ENCODE measurements around the gene FGF8. TPM values are rescaled to one million over a fixed set of nuclear protein-coding genes. Genes with fewer than 3 reads are reported as not detected.
"Not testable (repeated sequence)": the region's sequence is repeated elsewhere in the genome, so short reads cannot be mapped to it uniquely, and the experiment has no call there.

The FGF8 gene
- total RNA-seq, 1 donor from 2014 or later = not detected

DNA sequence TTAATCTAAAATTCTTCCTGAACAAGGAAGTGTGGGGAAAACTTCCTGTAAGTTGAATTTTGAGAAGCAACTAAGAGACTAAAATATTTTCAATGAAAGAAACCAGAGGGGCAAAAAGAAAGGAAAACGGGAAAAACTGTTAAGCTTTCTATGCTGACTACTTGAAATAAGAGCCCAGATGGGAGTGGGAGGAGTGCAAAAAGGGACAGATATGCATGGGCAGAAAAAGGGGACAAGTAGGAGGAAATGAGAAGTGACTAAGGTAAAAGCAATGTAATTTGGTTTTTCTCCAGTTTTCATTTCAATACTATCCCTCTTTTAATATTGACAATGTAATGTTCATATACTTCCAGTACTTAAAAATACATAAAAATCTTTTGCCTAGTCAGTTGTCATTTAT lies 31.2 kb upstream of the FGF8 start:
- intact Hi-C loops (cut with DNase I) = no loop called here

DNA sequence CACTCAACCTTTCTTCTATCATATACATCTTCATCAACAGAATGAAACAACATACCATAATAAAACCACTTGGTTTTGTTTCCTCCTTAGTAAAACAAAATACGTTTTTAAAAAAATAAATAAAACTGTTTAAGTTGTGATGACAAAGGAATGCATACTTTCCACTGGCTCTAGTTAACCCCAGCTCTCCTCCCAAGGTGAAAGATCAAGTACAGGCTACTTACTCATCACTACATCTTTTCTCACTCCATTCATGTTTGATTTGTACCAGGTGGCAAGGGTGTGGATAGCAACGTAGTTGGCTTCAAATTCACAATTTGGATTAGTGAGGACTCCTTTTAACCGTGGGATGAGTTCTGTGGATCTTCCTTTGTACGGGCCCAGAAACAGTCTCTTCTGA lies 27.6 kb upstream of the FGF8 start:
- H3K36me3 ChIP-seq = peaks cover 0 to 85% of the 10 kb centered on the region in 2 donors
- H3K4me1 ChIP-seq = peaks cover 4% of the 10 kb centered on the region
- intact Hi-C loops (cut with DNase I) = no loop called here
- no peak overlapping the region for H3K4me3 ChIP-seq
- no peak for DNase-seq (ENCODE audit: extremely low spot score in 2 of 2)
- TF ChIP-seq POLR2AphosphoS5 (IDR thresholded peaks at IDR 0.05; ENCODE audit: insufficient read depth in 1 of 2, low read depth in 1 of 2) (no peak), POLR2A (IDR thresholded peaks at IDR 0.05) (no peak)
- TF ChIP-seq, protein P1, sequence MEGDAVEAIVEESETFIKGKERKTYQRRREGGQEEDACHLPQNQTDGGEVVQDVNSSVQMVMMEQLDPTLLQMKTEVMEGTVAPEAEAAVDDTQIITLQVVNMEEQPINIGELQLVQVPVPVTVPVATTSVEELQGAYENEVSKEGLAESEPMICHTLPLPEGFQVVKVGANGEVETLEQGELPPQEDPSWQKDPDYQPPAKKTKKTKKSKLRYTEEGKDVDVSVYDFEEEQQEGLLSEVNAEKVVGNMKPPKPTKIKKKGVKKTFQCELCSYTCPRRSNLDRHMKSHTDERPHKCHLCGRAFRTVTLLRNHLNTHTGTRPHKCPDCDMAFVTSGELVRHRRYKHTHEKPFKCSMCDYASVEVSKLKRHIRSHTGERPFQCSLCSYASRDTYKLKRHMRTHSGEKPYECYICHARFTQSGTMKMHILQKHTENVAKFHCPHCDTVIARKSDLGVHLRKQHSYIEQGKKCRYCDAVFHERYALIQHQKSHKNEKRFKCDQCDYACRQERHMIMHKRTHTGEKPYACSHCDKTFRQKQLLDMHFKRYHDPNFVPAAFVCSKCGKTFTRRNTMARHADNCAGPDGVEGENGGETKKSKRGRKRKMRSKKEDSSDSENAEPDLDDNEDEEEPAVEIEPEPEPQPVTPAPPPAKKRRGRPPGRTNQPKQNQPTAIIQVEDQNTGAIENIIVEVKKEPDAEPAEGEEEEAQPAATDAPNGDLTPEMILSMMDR (IDR thresholded peaks at IDR 0.05) = no peak
- no peak overlapping the region for H3K27ac ChIP-seq
- no peaks in the 10 kb centered on the region for H3K9me3 ChIP-seq
- H3K27me3 ChIP-seq = no peaks in the 10 kb centered on the region

More for the DNA sequence above, 31.2 kb upstream of the FGF8 start:
- DNase-seq (ENCODE audit: extremely low spot score in 2 of 2) = no peak
- no peak for TF ChIP-seq POLR2AphosphoS5 (IDR thresholded peaks at IDR 0.05; ENCODE audit: insufficient read depth in 1 of 2, low read depth in 1 of 2)
- TF ChIP-seq POLR2A (IDR thresholded peaks at IDR 0.05) = no peak
- Histone ChIP-seq H3K27ac (no peak overlapping the region), H3K9me3 (no peaks in the 10 kb centered on the region), H3K4me1 (peaks cover 14% of the 10 kb centered on the region), H3K4me3 (no peak overlapping the region), H3K27me3 (no peaks in the 10 kb centered on the region), H3K36me3 (peaks cover 0 to 76% of the 10 kb centered on the region in 2 donors)

DNA sequence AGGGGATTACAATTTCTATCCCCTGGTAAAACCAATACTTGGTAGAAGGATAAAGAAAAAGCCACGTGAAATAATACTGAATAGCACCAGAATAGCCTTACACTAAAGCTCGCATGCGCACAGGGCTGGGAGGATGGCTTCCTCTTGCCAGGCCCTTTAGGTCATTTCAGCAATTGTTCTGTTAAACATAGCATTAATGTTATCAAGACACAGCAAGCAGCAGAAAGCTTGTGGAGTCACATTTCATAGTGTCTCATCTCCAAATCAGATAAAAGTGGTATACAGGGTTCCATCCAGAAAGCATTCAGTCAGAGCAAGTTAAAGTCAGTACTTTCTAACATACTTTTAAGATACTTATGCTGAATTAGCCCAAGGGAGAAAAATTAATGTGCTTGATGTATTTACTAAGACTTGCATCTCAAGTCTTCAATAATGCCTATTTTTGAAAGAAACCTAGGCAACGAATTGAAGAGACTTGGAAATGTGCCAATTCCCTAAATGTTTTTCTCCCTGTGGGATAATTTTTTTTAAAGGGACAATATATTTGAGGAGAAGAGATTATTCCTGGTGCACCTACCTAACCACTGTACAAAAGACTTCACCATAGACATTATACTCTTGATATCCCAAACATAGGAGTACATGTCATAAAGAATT lies 21.6 kb upstream of the FGF8 start:
- Histone ChIP-seq H3K27ac (no peak overlapping the region), H3K9me3 (no peaks in the 10 kb centered on the region), H3K36me3 (peaks cover 0 to 88% of the 10 kb centered on the region in 2 donors), H3K4me3 (no peak overlapping the region), H3K27me3 (no peaks in the 10 kb centered on the region), H3K4me1 (no peaks in the 10 kb centered on the region)
- intact Hi-C loops (cut with DNase I) = no loop called here
- no peak for DNase-seq (ENCODE audit: extremely low spot score in 2 of 2)
- no peak for TF ChIP-seq POLR2AphosphoS5 (IDR thresholded peaks at IDR 0.05; ENCODE audit: insufficient read depth in 1 of 2, low read depth in 1 of 2)
- no peak for TF ChIP-seq POLR2A (IDR thresholded peaks at IDR 0.05)
- TF ChIP-seq, protein P1 (IDR thresholded peaks at IDR 0.05) = no peak

DNA sequence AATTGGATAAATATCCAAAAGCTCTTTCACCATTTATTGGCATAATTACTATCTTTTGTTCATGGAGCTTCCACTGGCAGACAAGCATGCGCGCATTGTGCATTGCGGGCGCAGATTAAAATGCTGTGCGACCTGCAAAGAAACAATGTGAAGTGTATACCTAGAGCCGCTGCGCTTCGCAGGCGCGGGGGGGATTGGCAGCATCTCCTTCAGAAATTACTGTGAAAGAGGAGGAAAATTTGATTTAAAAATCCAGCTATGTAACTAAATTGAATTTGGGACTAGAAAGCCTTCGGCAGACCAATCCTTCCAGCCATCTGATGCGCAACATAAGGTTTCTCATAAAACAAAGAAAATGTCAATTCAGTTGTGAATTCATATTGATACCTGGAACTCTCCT lies 17.6 kb upstream of the FGF8 start:
- Histone ChIP-seq H3K27me3 (no peaks in the 10 kb centered on the region), H3K4me3 (no peak overlapping the region)
- intact Hi-C loops (cut with DNase I) = no loop called here

DNA sequence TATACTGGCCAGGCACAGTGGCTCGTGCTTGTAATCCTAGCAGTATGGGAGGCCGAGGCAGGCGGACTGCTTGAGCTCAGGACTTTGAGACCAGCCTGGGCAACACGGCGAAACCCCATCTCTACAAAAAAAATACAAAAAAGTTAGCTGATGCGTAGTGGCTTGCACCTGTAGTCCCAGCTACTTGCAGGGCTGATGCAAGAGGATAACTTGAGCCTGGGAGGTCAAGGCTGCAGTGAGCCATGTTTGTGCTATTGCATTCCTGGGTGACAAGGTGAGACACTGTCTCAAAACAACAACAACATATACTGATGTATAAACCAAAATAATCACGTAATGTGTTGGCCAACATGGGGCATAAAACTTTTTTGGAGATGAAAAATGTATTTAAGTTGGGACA lies 13.8 kb upstream of the FGF8 start:
- intact Hi-C loops (cut with DNase I) = no loop called here
- Histone ChIP-seq H3K4me3 (no peak overlapping the region), H3K4me1 (peaks cover 3% of the 10 kb centered on the region), H3K9me3 (no peaks in the 10 kb centered on the region), H3K27me3 (no peaks in the 10 kb centered on the region), H3K36me3 (peaks cover 0 to 95% of the 10 kb centered on the region in 2 donors), H3K27ac (no peak overlapping the region)
- TF ChIP-seq, protein P1 (IDR thresholded peaks at IDR 0.05) = no peak
- TF ChIP-seq POLR2AphosphoS5 (IDR thresholded peaks at IDR 0.05; ENCODE audit: insufficient read depth in 1 of 2, low read depth in 1 of 2) (no peak), POLR2A (IDR thresholded peaks at IDR 0.05) (no peak)
- no peak for DNase-seq (ENCODE audit: extremely low spot score in 2 of 2)

More for the DNA sequence above, 17.6 kb upstream of the FGF8 start:
- TF ChIP-seq POLR2A (IDR thresholded peaks at IDR 0.05) (no peak), POLR2AphosphoS5 (IDR thresholded peaks at IDR 0.05; ENCODE audit: insufficient read depth in 1 of 2, low read depth in 1 of 2) (no peak)
- TF ChIP-seq, protein P1 (IDR thresholded peaks at IDR 0.05) = no peak
- Histone ChIP-seq H3K27ac (no peak overlapping the region), H3K4me1 (no peaks in the 10 kb centered on the region), H3K9me3 (no peaks in the 10 kb centered on the region), H3K36me3 (peaks cover 0 to 92% of the 10 kb centered on the region in 2 donors)
- DNase-seq (ENCODE audit: extremely low spot score in 2 of 2) = no peak

DNA sequence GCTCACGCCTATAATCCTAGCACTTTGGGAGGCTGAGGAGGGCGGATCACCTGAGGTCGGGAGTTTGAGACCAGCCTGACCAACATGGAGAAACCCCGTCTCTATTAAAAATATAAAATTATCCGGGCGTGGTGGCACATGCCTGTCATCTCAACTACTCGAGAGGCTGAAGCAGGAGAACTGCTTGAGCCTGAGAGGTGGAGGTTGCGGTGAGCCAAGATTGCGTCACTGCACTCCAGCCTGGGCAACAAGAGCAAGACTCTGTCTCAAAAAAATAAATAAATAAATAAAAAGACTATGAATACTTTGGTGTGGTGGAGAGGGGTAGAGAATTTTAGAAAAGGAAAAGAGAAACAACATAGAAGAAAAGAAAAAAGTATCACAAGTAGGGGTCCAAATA lies 13.3 kb upstream of the FGF8 start:
- H3K4me3 ChIP-seq; DNase-seq (ENCODE audit: extremely low spot score in 2 of 2); H3K27me3 ChIP-seq; H3K4me1 ChIP-seq; H3K9me3 ChIP-seq; intact Hi-C loops (cut with DNase I); H3K27ac ChIP-seq: not testable (repeated sequence)
- H3K36me3 ChIP-seq = peaks cover 0 to 90% of the 10 kb centered on the region in 2 donors

Measured in vagina (tissue), 2 donors.